Measurements from ENCODE around the gene NPAS3.

NPAS3 gene

GRCh38 chr14:32938719-32939253, at the start of gene NPAS3:
Gene NPAS3 (plus strand): TSS chr14:32938879.
- DNase-seq: no peak

- no peak for DNase-seq
Observed at GRCh38 chr14:32896979-32897697, 41.5 kb upstream of the NPAS3 start.

- no peak for DNase-seq
Observed at GRCh38 chr14:32897698-32898064, 41.0 kb upstream of the NPAS3 start.

GRCh38 chr14:32898876-32899275, 39.8 kb upstream of the NPAS3 start:
- DNase-seq: no peak

GRCh38 chr14:32900547-32900946, 38.1 kb upstream of the NPAS3 start:
- DNase-seq: no peak

- no peak for DNase-seq
Observed at GRCh38 chr14:32905013-32905412, 33.7 kb upstream of the NPAS3 start.

GRCh38 chr14:32906672-32907071, 32.0 kb upstream of the NPAS3 start:
- no peak for DNase-seq

GRCh38 chr14:32908196-32909084, 30.2 kb upstream of the NPAS3 start:
- DNase-seq: no peak

GRCh38 chr14:32913725-32914124, 25.0 kb upstream of the NPAS3 start:
- DNase-seq: no peak

GRCh38 chr14:32914391-32914790, 24.3 kb upstream of the NPAS3 start:
- DNase-seq: no peak

GRCh38 chr14:32920696-32921276, 17.9 kb upstream of the NPAS3 start:
- DNase-seq: no peak

GRCh38 chr14:32925439-32925838, 13.2 kb upstream of the NPAS3 start:
- DNase-seq: no peak

GRCh38 chr14:32932302-32932913, 6.3 kb upstream of the NPAS3 start:
- no peak for DNase-seq

- no peak for DNase-seq
Observed at GRCh38 chr14:32932914-32933628, 5.6 kb upstream of the NPAS3 start.

GRCh38 chr14:32933629-32934072, 5.0 kb upstream of the NPAS3 start:
- no peak for DNase-seq

- DNase-seq: peak; percentile 28 to 38
Observed at GRCh38 chr14:32934073-32934880, 4.4 kb upstream of the NPAS3 start.

GRCh38 chr14:32934881-32935633, 3.6 kb upstream of the NPAS3 start:
- no peak for DNase-seq

GRCh38 chr14:32939254-32940065, 781 bp downstream of the NPAS3 start:
- DNase-seq: peak; percentile 16 to 17

- no peak for DNase-seq
Observed at GRCh38 chr14:32940066-32940651, 1.5 kb downstream of the NPAS3 start.

All from NCI-H1930 (cell line).